LNCaP clone FGC (cell line): ENCODE measurements around the gene ICE1.

Experiments
- DNase-seq: peaks from one replicate; pipeline ENCODE4 v3.0.0-alpha.2; 2011; ENCODE audit warnings: low read depth
- H3K4me3 ChIP-seq: 2 replicates; pipeline ENCODE4 v1.5.1; 2011; ENCODE audit warnings: mild to moderate bottlenecking, low read depth, low read length, control low read depth
- CTCF ChIP-seq: IDR thresholded peaks from 2 replicates; pipeline ENCODE4 v1.5.1; 2012; ENCODE audit warnings: mild to moderate bottlenecking; ENCODE audit not compliant: control insufficient read depth, insufficient read depth; ENCODE audit errors: extremely low read depth

Gene ICE1

DNA sequence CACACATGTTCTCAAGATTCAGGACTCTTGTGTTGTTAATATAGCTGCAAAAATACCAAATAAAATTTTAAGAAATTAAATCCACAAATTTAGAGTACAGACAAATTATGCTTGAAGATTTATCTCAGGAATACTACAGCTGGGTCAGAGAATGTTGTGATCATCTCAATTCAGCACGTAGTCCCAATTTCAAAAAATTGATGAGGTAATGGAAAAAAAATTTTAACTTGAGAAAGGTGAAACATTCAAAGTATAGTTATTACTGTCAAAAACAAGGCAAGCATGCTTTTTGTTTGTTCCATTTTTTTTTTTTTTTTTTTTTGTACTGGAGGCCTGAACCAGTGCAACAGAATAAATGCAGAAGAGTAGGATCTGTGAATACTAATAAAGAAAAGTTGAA lies 29.4 kb downstream of the ICE1 start:
- H3K4me3 ChIP-seq = no peak overlapping the region
- no peak for TF ChIP-seq CTCF
- no peak for DNase-seq

GRCh38 chr5:5453131-5453530 lies 30.7 kb downstream of the ICE1 start:
- DNase-seq = no peak
- no peak for TF ChIP-seq CTCF

GRCh38 chr5:5454391-5454790 lies 31.9 kb downstream of the ICE1 start:
- TF ChIP-seq CTCF = no peak
- H3K4me3 ChIP-seq = no peak overlapping the region
- no peak for DNase-seq

More at GRCh38 chr5:5453131-5453530, 30.7 kb downstream of the ICE1 start:
- no peak overlapping the region for H3K4me3 ChIP-seq

- no peak for TF ChIP-seq CTCF
- DNase-seq = no peak
These were observed 34.4 kb downstream of the ICE1 start for GRCh38 chr5:5456858-5457257.

DNA sequence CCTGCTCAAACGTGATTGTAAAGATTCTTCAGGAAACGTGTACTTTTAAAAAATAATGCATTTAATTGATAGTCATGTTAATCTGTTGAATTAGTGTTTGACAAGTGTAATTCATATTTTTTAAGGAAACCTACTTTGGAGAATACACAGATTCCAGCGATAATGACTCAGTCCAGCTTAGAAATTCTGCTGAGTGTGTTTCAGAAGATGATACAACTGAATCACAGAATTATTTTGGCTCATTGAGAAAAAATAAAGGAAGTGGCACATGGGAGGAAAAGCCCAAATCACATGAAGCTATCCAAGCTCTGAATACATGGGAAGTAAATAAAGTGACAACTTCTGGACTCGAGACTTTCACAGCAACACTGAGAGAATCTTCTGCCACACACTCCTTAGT lies 37.8 kb downstream of the ICE1 start:
- no peak for TF ChIP-seq CTCF
- no peak for DNase-seq
- H3K4me3 ChIP-seq = no peak overlapping the region

More at GRCh38 chr5:5456858-5457257, 34.4 kb downstream of the ICE1 start:
- no peak overlapping the region for H3K4me3 ChIP-seq

- H3K4me3 ChIP-seq = no peak overlapping the region
- TF ChIP-seq CTCF = no peak
- DNase-seq = no peak
These were observed 38.5 kb downstream of the ICE1 start for GRCh38 chr5:5461012-5461411.

DNA sequence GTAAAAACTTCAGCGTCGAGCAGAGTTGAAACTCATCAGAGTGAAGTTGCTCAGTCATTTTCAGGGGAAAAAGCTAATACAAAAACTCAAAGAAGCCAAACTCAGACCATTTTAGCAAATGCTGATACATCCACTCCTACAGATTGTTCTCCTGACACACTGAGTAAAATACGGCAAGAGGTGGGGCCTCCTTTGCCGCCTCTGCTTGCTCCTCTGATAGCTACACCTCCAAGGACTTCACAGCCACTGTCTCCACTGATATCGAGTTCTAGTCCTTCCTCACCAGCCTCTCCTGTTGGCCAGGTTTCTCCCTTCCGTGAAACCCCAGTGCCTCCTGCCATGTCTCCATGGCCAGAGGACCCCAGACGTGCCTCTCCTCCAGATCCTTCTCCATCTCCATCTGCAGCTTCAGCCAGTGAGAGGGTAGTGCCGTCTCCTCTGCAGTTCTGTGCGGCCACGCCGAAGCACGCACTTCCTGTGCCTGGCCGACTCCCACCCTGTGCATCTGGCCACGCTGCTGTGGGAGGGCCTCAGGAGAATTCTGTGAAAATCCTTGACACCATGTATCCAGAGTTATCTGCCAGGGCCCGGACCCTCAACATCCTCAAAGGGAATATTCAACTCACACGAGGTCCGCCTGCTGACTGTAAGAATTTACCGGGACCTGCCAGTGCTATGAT lies 41.7 kb downstream of the ICE1 start:
- no peak for TF ChIP-seq CTCF
- H3K4me3 ChIP-seq = no peak overlapping the region
- DNase-seq = no peak
